CD4-positive, alpha-beta T cell (primary cell): Measurements from ENCODE around the gene MAST4. TPM values are rescaled to one million over a fixed set of nuclear protein-coding genes. Genes with fewer than 3 reads are reported as not detected.

ENCODE experiments used
- ATAC-seq: fragments of 200-7000 bp; cut with Tn5 transposase; one replicate; pipeline ENCODE4 v1.10.0; 2022; ENCODE audit warnings: mild to moderate bottlenecking; ENCODE audit not compliant: poor library complexity
- CTCF ChIA-PET: fragments of 350-600 bp; sonication (Branson Sonifier 250); formaldehyde crosslinking; loops from one replicate; lab custom pipeline; 2021; ENCODE audit warnings: antibody characterized with exemption, inconsistent platforms; lab: Charles Lee
- POLR2A ChIA-PET: fragments of 350-600 bp; sonication (Branson Sonifier 250); formaldehyde crosslinking; loops from one replicate; lab custom pipeline; 2021; ENCODE audit warnings: antibody characterized with exemption, inconsistent platforms; lab: Charles Lee
- DNase-seq, 14 experiments: peaks; one replicate each; pipeline ENCODE4 v3.0.0-alpha.2; 2013 to 2020; ENCODE audit warnings: mixed read lengths in 2 of 14
- H3K27ac ChIP-seq, 2 donors: one replicate each; pipeline versions ENCODE4 v1.5.1 to v1.7.0; 2013; ENCODE audit warnings: low read length in 2 of 2, low read depth in 1 of 2, mild to moderate bottlenecking in 1 of 2
- H3K27me3 ChIP-seq, 2 experiments: 1 replicate in 1 of 2; 2 replicates in 1 of 2; pipeline versions ENCODE4 v1.6.1 to v1.7.0; 2013; ENCODE audit warnings: low read length in 2 of 2, control low read depth in 1 of 2, mild to moderate bottlenecking in 1 of 2, moderate library complexity in 1 of 2; ENCODE audit not compliant: insufficient read depth in 2 of 2, control insufficient read depth in 1 of 2
- H3K36me3 ChIP-seq: one replicate; pipeline ENCODE4 v1.6.1; 2013; ENCODE audit warnings: low read length, control low read depth; ENCODE audit not compliant: insufficient read depth
- H3K4me1 ChIP-seq: one replicate; pipeline ENCODE4 v1.6.1; 2013; ENCODE audit warnings: low read length, control low read depth; ENCODE audit not compliant: insufficient read depth
- H3K4me3 ChIP-seq: one replicate; pipeline ENCODE4 v1.5.1; 2013; ENCODE audit warnings: mild to moderate bottlenecking, low read length, moderate library complexity
- H3K9me3 ChIP-seq, 2 experiments: 1 replicate in 1 of 2; 2 replicates in 1 of 2; pipeline versions ENCODE4 v1.6.1 to v1.7.0; 2013; ENCODE audit warnings: low read length in 2 of 2, mild to moderate bottlenecking in 2 of 2, control low read depth in 1 of 2, moderate library complexity in 1 of 2; ENCODE audit not compliant: control insufficient read depth in 1 of 2, insufficient read depth in 1 of 2
- H3K27ac Mint-ChIP-seq: one replicate; pipeline ENCODE4 v1.8.0; 2020; ENCODE audit warnings: mixed read lengths
- H3K27me3 Mint-ChIP-seq: one replicate; pipeline ENCODE4 v1.8.0; 2021; ENCODE audit warnings: mixed read lengths
- H3K36me3 Mint-ChIP-seq: one replicate; pipeline ENCODE4 v1.8.0; 2021; ENCODE audit warnings: low read depth, mixed read lengths
- H3K4me1 Mint-ChIP-seq: one replicate; pipeline ENCODE4 v1.8.0; 2021; ENCODE audit warnings: low read depth, mixed read lengths
- H3K4me3 Mint-ChIP-seq: one replicate; pipeline ENCODE4 v1.8.0; 2020; ENCODE audit warnings: mild to moderate bottlenecking, mixed read lengths
- H3K9me3 Mint-ChIP-seq: one replicate; pipeline ENCODE4 v1.8.0; 2020; ENCODE audit warnings: mixed read lengths
- intact Hi-C, 2 experiments: fragments of 100-400 bp; cut with DNase I in 1 of 2; cut with micrococcal nuclease in 1 of 2; formaldehyde crosslinking; loops; one replicate each; pipeline versions ENCODE4 v1.15.1 to v1.9.0; 2023 to 2025; cut with DNase I, micrococcal nuclease
- total RNA-seq, 174 experiments: library from RNA in 2 of 174; stranded (reverse) in 2 of 174; gene quantifications; one replicate each; pipeline ENCODE4 v1.2.3 and lab custom pipeline; 2021 to 2026
- TF ChIP-seq, protein P1 (sequence below): fragments of 200-600 bp; IDR thresholded peaks from one replicate; pipeline ENCODE4 v1.8.0; 2022; ENCODE audit warnings: antibody characterized with exemption, mild to moderate bottlenecking

MAST4 gene
- total RNA-seq, 2 experiments from 2014 or later: 21.3 to 21.6 TPM

DNA sequence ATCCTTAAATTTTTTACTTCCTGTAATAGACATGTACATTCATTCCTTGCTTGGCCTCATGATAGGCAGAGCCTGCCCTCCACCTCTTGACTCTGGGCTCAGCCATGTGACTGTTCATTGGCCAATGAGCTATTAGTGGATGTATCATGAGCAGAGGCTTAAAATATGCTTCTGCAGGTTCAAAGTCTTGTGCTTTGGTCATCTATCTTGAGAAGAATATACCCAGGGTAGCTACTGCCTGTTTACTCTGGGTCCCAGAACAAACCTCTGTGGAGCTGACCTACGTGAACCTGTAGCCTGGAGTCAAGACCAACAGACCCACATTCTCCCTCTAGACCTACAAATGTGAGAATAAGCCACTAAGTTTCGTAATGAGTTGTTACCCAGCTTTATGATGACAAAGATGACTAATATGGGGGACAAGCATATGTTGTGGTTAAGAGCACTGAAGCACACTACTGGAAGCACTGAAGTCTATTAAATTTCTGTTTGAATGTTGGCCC lies 244.4 kb downstream of the MAST4 start:
- TF ChIP-seq, protein P1, sequence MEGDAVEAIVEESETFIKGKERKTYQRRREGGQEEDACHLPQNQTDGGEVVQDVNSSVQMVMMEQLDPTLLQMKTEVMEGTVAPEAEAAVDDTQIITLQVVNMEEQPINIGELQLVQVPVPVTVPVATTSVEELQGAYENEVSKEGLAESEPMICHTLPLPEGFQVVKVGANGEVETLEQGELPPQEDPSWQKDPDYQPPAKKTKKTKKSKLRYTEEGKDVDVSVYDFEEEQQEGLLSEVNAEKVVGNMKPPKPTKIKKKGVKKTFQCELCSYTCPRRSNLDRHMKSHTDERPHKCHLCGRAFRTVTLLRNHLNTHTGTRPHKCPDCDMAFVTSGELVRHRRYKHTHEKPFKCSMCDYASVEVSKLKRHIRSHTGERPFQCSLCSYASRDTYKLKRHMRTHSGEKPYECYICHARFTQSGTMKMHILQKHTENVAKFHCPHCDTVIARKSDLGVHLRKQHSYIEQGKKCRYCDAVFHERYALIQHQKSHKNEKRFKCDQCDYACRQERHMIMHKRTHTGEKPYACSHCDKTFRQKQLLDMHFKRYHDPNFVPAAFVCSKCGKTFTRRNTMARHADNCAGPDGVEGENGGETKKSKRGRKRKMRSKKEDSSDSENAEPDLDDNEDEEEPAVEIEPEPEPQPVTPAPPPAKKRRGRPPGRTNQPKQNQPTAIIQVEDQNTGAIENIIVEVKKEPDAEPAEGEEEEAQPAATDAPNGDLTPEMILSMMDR: no peak
- intact Hi-C loops: no loop called here
- ChIA-PET CTCF (no interaction called here), POLR2A (no interaction called here)
- Histone ChIP-seq H3K4me3 (no peak overlapping the region), H3K27ac (no peak overlapping the region), H3K9me3 (no peaks in the 10 kb centered on the region), H3K27me3 (no peaks in the 10 kb centered on the region), H3K4me1 (no peaks in the 10 kb centered on the region), H3K36me3 (no peaks in the 10 kb centered on the region)
- H3K27me3 Mint-ChIP-seq: no peaks in the 10 kb centered on the region
- H3K36me3 Mint-ChIP-seq: no peaks in the 10 kb centered on the region
- H3K27ac Mint-ChIP-seq: no peak overlapping the region
- no peak overlapping the region for H3K4me3 Mint-ChIP-seq
- peak in 2 of 14 experiments; percentile 27 to 34 for DNase-seq
- no peaks in the 10 kb centered on the region for H3K4me1 Mint-ChIP-seq
- H3K9me3 Mint-ChIP-seq: no peaks in the 10 kb centered on the region
- ATAC-seq: no peak

DNA sequence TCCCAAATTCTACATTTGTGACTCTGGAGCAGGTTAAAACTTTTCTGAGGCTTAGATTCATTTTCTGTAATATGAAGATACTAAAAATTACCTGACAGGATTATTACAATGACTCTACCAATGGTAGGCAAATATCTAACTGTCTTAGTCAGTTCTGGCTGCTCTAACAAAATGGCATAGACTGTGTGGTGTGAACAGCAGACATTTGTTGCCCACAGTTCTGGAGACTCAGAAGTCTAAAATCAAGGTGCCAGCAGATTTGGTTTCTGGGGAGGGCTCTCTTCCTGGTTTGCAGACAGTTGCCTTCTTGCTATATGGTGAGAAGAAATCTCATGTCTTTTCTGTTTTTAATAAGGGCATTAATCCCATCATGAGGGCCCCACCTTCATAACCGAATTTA lies 245.1 kb downstream of the MAST4 start:
- Mint-ChIP-seq H3K9me3 (no peaks in the 10 kb centered on the region), H3K4me1 (no peaks in the 10 kb centered on the region), H3K4me3 (no peak overlapping the region), H3K27ac (no peak overlapping the region), H3K27me3 (no peaks in the 10 kb centered on the region), H3K36me3 (no peaks in the 10 kb centered on the region)
- Histone ChIP-seq H3K27ac (no peak overlapping the region), H3K27me3 (no peaks in the 10 kb centered on the region), H3K4me3 (no peak overlapping the region), H3K4me1 (no peaks in the 10 kb centered on the region), H3K9me3 (no peaks in the 10 kb centered on the region), H3K36me3 (no peaks in the 10 kb centered on the region)
- ChIA-PET CTCF (no interaction called here), POLR2A (interaction anchor here (0.6 kb wide), 1 partner anchor 1260 kb away, joined by 3 read pairs; no protein-coding TSS in a partner anchor)
- intact Hi-C loops: no loop called here
- DNase-seq: no peak
- no peak for ATAC-seq
- TF ChIP-seq, protein P1: no peak

DNA sequence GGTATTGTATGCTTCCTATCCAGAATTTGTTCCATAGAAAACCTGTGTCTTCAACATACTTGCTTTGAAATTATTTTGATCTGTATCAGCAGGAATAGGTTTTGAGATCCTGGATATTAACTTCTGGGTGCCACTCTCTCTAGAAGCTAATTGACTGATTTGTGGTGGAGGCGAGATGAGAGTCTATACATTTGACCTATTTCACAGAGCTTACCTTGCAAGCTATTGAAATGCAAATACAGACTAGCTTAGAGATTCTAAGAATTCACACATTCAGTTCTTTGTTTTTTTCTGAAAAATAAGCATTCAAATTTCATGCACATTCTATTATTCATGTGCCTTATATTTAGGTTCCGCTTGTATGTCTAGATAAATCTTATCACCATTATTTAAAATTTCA lies 246.3 kb downstream of the MAST4 start:
- no peak overlapping the region for H3K4me3 ChIP-seq
- Mint-ChIP-seq H3K9me3 (no peaks in the 10 kb centered on the region), H3K27ac (no peak overlapping the region), H3K4me3 (no peak overlapping the region), H3K27me3 (no peaks in the 10 kb centered on the region), H3K4me1 (no peaks in the 10 kb centered on the region), H3K36me3 (no peaks in the 10 kb centered on the region)
- H3K36me3 ChIP-seq: no peaks in the 10 kb centered on the region
- no peak overlapping the region for H3K27ac ChIP-seq
- no peak for ATAC-seq
- TF ChIP-seq, protein P1: no peak
- intact Hi-C loops: no loop called here
- ChIA-PET CTCF (no interaction called here), POLR2A (interaction anchor here (1.0 kb wide), 1 partner anchor 14 kb away, joined by 4 read pairs; no protein-coding TSS in a partner anchor)
- no peaks in the 10 kb centered on the region for H3K27me3 ChIP-seq
- H3K4me1 ChIP-seq: no peaks in the 10 kb centered on the region
- DNase-seq: no peak
- no peaks in the 10 kb centered on the region for H3K9me3 ChIP-seq
